Keratinocyte (primary cell): ENCODE measurements around the gene CCDC71L. TPM values are rescaled to one million over a fixed set of nuclear protein-coding genes. Genes with fewer than 3 reads are reported as not detected.

ENCODE experiments used
- DNase-seq: peaks from one replicate; pipeline ENCODE4 v3.0.0-alpha.2; 2011; ENCODE audit warnings: low read depth, missing footprints, low spot score
- FAIRE-seq: peaks from 2 replicates; lab custom pipeline; 2011; peaks lifted over from hg19 to GRCh38; lab: Jason Lieb, UNC
- H2AFZ ChIP-seq: 2 replicates; pipeline ENCODE4 v1.6.0; 2012; ENCODE audit warnings: low read length, control low read depth, inconsistent platforms; ENCODE audit not compliant: control insufficient read depth
- H3K27ac ChIP-seq: 2 replicates; pipeline ENCODE4 v1.5.1; 2011; ENCODE audit warnings: low read length; ENCODE audit not compliant: control insufficient read depth, insufficient read depth
- H3K27me3 ChIP-seq: 3 replicates; pipeline ENCODE4 v1.6.0; 2011; ENCODE audit warnings: low read length; ENCODE audit not compliant: control insufficient read depth, insufficient read depth; ENCODE audit errors: extremely low read depth
- H3K36me3 ChIP-seq, 2 experiments: 2 replicates in 1 of 2; 3 replicates in 1 of 2; pipeline ENCODE4 v1.5.1; 2011; ENCODE audit warnings: low read length in 2 of 2, mild to moderate bottlenecking in 1 of 2; ENCODE audit not compliant: control insufficient read depth in 2 of 2, insufficient read depth in 2 of 2; ENCODE audit errors: extremely low read depth in 1 of 2
- H3K4me1 ChIP-seq: 3 replicates; pipeline ENCODE4 v1.5.1; 2011; ENCODE audit warnings: low read length; ENCODE audit not compliant: control insufficient read depth, insufficient read depth; ENCODE audit errors: extremely low read depth
- H3K4me2 ChIP-seq: 3 replicates; pipeline ENCODE4 v1.6.0; 2011; ENCODE audit warnings: low read depth, low read length; ENCODE audit not compliant: control insufficient read depth, insufficient read depth; ENCODE audit errors: extremely low read depth
- H3K4me3 ChIP-seq, 3 experiments: fragments of 200-600 bp in 1 of 3; sonication (generic) in 1 of 3; 2 replicates in 2 of 3; 3 replicates in 1 of 3; pipeline ENCODE4 v1.5.1; 2011 to 2016; ENCODE audit warnings: low read length in 3 of 3, mild to moderate bottlenecking in 3 of 3, control low read depth in 2 of 3, inconsistent platforms in 1 of 3, low read depth in 1 of 3, mixed read lengths in 1 of 3, mixed run types in 1 of 3, moderate library complexity in 1 of 3; ENCODE audit not compliant: control insufficient read depth in 2 of 3, insufficient read depth in 2 of 3; ENCODE audit errors: extremely low read depth in 1 of 3
- H3K79me2 ChIP-seq: 2 replicates; pipeline ENCODE4 v1.6.0; 2012; ENCODE audit warnings: low read length; ENCODE audit not compliant: control insufficient read depth, insufficient read depth
- H3K9ac ChIP-seq: 3 replicates; pipeline ENCODE4 v1.6.0; 2011; ENCODE audit warnings: low read length; ENCODE audit not compliant: control insufficient read depth, insufficient read depth; ENCODE audit errors: extremely low read depth
- H3K9me1 ChIP-seq: 3 replicates; pipeline ENCODE4 v1.6.0; 2011; ENCODE audit warnings: low read length; ENCODE audit not compliant: control insufficient read depth, insufficient read depth; ENCODE audit errors: extremely low read depth
- H3K9me3 ChIP-seq: 2 replicates; pipeline ENCODE4 v1.5.1; 2012; ENCODE audit warnings: low read depth, low read length; ENCODE audit not compliant: control insufficient read depth
- H4K20me1 ChIP-seq: 3 replicates; pipeline ENCODE4 v1.6.0; 2011; ENCODE audit warnings: low read length; ENCODE audit not compliant: control insufficient read depth, insufficient read depth; ENCODE audit errors: extremely low read depth
- EZH2 ChIP-seq: IDR thresholded peaks from one replicate; pipeline ENCODE4 v1.6.1; 2012; ENCODE audit warnings: inconsistent platforms, mild to moderate bottlenecking, low read length, moderate library complexity
- dilution Hi-C: fragments of 300-500 bp; cut with MboI; formaldehyde crosslinking; loops from one replicate; pipeline ENCODE4 v1.7.0; 2020; ENCODE audit warnings: low sequenced_read_pairs; ENCODE audit not compliant: extremely low pct_ligation_motif_present
- polyA plus RNA-seq, 5 experiments: library from polyadenylated mRNA; depleted of rRNA in 3 of 5; stranded (reverse) in 3 of 5; stranded (forward) in 1 of 5; unstranded in 1 of 5; fragments of >200 nt; gene quantifications; 1 replicate in 1 of 5; 2 replicates in 3 of 5; 3 replicates in 1 of 5; pipeline versions ENCODE4 v1.2.1 to v1.2.3, GENCODE V29; 2011 to 2012; ENCODE audit warnings: missing spikeins in 2 of 5, low read depth in 1 of 5, low replicate concordance in 1 of 5
- TF ChIP-seq, protein P1 (sequence below), 3 experiments: IDR thresholded peaks in 1 of 3; conservative IDR thresholded peaks in 1 of 3; optimal IDR thresholded peaks in 1 of 3; 2 replicates in 2 of 3; 3 replicates in 1 of 3; pipeline versions ENCODE3 to v1.5.1; 2011; ENCODE audit warnings: low read length in 3 of 3, mild to moderate bottlenecking in 3 of 3, moderate library complexity in 2 of 3, control low read depth in 1 of 3, inconsistent platforms in 1 of 3; ENCODE audit not compliant: insufficient read depth in 2 of 3; ENCODE audit errors: extremely low read depth in 1 of 3

CCDC71L gene
- polyA plus RNA-seq, 1 donor (not counting 4 experiments of a cell fraction or from before 2014, with no cell fraction given): 10.6 TPM

DNA sequence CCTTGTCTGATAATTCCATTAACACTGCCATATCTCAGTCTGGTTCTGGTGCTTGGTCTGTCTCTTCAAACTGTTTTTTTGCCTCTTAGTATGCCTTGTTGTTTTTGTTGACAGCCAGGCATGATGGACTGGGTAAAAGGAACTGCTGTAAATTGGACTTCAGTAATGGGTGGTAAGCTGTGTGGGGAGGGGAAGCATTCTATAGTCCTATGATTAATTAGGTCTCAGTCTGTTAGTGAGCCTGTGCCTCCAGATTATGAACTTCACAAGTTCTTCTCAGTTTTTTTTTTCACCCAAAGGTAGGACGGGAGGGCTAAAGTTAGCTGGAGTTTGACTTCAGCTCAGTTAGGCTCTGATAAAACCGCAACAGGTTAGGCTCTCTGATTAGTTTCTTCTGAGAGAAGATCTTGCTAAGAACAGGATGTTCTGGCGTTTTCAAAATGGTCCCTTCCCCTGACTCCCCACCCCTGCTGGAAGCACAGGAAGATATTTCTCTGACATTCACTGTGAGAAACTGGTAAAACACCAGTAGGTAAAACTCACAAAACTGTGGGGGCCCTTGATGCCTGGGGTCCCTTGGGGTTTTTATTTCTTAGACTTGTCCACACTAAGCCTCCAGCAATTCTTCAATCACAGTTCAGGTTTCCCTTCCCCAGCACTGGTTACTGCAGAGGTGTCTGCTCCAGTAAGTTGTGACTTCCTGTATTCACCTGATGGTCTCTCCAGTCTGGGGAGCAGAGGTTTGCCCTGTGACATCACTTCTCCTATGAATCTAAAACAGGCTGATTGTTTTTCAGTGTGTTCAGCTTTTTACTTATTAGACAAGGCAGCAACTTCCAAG lies 43.3 kb upstream of the CCDC71L start:
- Histone ChIP-seq H3K4me2 (no peak overlapping the region), H3K9me3 (no peaks in the 10 kb centered on the region), H3K79me2 (no peaks in the 10 kb centered on the region), H2AFZ (peak overlapping the region; percentile 67), H3K27me3 (no peaks in the 10 kb centered on the region), H3K4me1 (no peaks in the 10 kb centered on the region), H4K20me1 (no peaks in the 10 kb centered on the region), H3K9ac (no peak overlapping the region), H3K9me1 (no peaks in the 10 kb centered on the region), H3K27ac (no peak overlapping the region), H3K36me3 (no peaks in the 10 kb centered on the region), H3K4me3 (no peak overlapping the region)
- DNase-seq: no peak
- dilution Hi-C loops: no loop called here
- TF ChIP-seq, protein P1, sequence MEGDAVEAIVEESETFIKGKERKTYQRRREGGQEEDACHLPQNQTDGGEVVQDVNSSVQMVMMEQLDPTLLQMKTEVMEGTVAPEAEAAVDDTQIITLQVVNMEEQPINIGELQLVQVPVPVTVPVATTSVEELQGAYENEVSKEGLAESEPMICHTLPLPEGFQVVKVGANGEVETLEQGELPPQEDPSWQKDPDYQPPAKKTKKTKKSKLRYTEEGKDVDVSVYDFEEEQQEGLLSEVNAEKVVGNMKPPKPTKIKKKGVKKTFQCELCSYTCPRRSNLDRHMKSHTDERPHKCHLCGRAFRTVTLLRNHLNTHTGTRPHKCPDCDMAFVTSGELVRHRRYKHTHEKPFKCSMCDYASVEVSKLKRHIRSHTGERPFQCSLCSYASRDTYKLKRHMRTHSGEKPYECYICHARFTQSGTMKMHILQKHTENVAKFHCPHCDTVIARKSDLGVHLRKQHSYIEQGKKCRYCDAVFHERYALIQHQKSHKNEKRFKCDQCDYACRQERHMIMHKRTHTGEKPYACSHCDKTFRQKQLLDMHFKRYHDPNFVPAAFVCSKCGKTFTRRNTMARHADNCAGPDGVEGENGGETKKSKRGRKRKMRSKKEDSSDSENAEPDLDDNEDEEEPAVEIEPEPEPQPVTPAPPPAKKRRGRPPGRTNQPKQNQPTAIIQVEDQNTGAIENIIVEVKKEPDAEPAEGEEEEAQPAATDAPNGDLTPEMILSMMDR (optimal IDR thresholded peaks at IDR 0.05 in 1 of 3, IDR thresholded peaks at IDR 0.05 in 1 of 3, conservative IDR thresholded peaks at IDR 0.05 in 1 of 3; ENCODE audit: extremely low read depth in 1 of 3, insufficient read depth in 2 of 3, low read length in 3 of 3): no peak
- no peak for TF ChIP-seq EZH2
- peak; percentile 20 for FAIRE-seq

DNA sequence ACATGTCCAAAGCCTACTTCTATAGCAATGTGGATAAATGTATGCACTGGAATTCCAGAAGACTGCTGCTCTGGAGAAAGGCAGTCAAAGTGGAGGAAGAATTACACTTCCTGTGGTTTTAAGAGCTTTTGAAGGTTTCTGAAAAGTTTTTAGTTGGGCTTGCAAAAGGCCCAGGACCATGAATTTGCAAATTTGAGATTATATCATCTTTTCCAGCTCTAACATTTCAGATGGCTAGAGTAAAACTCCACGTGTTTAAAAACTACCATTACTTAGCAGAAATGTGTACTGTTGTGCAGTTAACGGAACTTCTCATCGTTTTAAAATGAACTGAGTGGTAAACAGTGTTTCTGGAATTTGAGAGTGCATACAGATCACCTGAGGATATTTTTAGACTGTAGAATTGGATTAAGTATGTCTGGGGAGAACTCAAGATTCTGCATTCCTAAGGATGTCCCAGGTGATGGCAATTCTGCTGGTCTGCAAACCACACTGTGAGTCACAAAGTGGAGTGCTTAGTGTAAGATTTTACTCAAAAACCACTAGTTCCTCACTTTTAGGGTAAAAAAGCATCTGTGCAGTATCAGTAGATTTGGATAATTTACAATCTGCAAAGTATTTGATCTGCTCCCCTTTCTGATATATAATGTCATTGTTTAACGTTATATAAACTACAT lies 32.9 kb upstream of the CCDC71L start:
- H3K9me3 ChIP-seq: no peaks in the 10 kb centered on the region
- no peaks in the 10 kb centered on the region for H4K20me1 ChIP-seq
- no peaks in the 10 kb centered on the region for H3K27me3 ChIP-seq
- no peak for DNase-seq
- no peak overlapping the region for H3K9ac ChIP-seq
- no peak for TF ChIP-seq EZH2
- TF ChIP-seq, protein P1 (optimal IDR thresholded peaks at IDR 0.05 in 1 of 3, IDR thresholded peaks at IDR 0.05 in 1 of 3, conservative IDR thresholded peaks at IDR 0.05 in 1 of 3; ENCODE audit: extremely low read depth in 1 of 3, insufficient read depth in 2 of 3, low read length in 3 of 3): no peak
- H3K79me2 ChIP-seq: no peaks in the 10 kb centered on the region
- H3K27ac ChIP-seq: no peak overlapping the region
- no peaks in the 10 kb centered on the region for H3K4me1 ChIP-seq
- H3K9me1 ChIP-seq: no peaks in the 10 kb centered on the region
- dilution Hi-C loops: no loop called here
- peak; percentile 61 for FAIRE-seq
- H3K36me3 ChIP-seq: no peaks in the 10 kb centered on the region
- H2AFZ ChIP-seq: no peak overlapping the region
- H3K4me2 ChIP-seq: no peak overlapping the region
- no peak overlapping the region for H3K4me3 ChIP-seq
